ENCODE data around the gene GADL1. TPM values are rescaled to one million over a fixed set of nuclear protein-coding genes. Genes with fewer than 3 reads are reported as not detected.

Gene GADL1
- total RNA-seq, 1 donor from 2014 or later, result 3.1 TPM

DNA sequence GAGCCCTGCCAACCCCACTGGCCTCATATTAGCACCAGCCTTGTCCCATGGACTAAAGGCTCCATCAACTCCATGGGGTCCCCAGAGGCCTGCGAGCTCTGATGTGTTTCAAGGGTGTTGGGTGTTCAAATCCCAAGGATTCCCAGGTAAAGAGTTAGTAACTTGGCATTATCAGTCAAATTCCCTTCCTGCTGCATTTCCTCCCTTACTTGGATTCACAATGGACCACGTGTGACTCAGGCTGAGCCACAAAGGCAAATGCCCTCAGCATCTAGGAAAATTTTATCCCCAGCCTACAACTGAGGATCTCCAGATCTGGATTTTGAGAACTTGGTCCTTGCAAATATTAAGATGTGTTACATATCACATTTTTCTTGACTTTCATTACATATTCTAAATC, 58.8 kb downstream of the GADL1 start:
- no peak for DNase-seq (ENCODE audit: extremely low spot score, unreplicated experiment)
- no peak overlapping the region for H3K27ac Mint-ChIP-seq
- no peak overlapping the region for H3K4me3 Mint-ChIP-seq
- no peaks in the 10 kb centered on the region for H3K27me3 Mint-ChIP-seq
- TF ChIP-seq, protein P1, sequence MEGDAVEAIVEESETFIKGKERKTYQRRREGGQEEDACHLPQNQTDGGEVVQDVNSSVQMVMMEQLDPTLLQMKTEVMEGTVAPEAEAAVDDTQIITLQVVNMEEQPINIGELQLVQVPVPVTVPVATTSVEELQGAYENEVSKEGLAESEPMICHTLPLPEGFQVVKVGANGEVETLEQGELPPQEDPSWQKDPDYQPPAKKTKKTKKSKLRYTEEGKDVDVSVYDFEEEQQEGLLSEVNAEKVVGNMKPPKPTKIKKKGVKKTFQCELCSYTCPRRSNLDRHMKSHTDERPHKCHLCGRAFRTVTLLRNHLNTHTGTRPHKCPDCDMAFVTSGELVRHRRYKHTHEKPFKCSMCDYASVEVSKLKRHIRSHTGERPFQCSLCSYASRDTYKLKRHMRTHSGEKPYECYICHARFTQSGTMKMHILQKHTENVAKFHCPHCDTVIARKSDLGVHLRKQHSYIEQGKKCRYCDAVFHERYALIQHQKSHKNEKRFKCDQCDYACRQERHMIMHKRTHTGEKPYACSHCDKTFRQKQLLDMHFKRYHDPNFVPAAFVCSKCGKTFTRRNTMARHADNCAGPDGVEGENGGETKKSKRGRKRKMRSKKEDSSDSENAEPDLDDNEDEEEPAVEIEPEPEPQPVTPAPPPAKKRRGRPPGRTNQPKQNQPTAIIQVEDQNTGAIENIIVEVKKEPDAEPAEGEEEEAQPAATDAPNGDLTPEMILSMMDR (conservative IDR thresholded peaks at IDR 0.05), result no peak
- H3K36me3 Mint-ChIP-seq, result no peaks in the 10 kb centered on the region
- H3K4me1 Mint-ChIP-seq (ENCODE audit: unreplicated experiment), result no peaks in the 10 kb centered on the region
- H3K9me3 Mint-ChIP-seq, result no peaks in the 10 kb centered on the region

DNA sequence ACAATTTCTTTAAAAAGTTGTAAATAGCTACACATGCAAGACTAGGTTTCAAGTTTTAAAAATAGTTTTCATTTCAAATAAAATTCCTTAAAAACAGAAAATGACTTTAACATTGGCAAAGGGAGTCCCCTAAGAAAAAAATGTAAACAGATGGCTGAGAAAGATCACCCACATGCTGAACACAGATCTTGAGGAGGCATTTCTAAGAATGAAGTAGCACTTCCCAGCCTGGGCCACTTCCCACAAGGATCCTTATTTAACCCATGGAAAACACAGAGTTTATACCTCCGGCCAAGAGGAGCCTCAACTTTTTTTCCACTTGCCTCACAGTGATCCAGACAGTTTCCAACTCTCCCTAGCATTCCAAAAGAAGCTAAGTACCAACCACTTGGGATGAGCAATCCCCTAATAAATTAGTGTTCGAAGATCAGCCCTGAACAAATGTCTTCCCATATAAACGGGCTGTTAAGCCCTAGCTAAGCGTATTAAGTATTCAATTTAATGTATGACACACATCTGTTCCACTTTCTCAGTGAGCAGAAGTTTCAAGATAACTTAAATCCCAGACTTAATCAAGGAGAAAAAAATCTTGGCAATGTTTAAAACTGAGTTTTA, 61.4 kb downstream of the GADL1 start:
- DNase-seq (ENCODE audit: extremely low spot score, unreplicated experiment), result no peak
- H3K4me3 Mint-ChIP-seq, result no peak overlapping the region
- TF ChIP-seq, protein P1 (conservative IDR thresholded peaks at IDR 0.05), result no peak
- H3K9me3 Mint-ChIP-seq, result no peaks in the 10 kb centered on the region
- no peaks in the 10 kb centered on the region for H3K36me3 Mint-ChIP-seq
- peaks cover 3% of the 10 kb centered on the region for H3K27me3 Mint-ChIP-seq
- no peak overlapping the region for H3K27ac Mint-ChIP-seq
- no peaks in the 10 kb centered on the region for H3K4me1 Mint-ChIP-seq (ENCODE audit: unreplicated experiment)

DNA sequence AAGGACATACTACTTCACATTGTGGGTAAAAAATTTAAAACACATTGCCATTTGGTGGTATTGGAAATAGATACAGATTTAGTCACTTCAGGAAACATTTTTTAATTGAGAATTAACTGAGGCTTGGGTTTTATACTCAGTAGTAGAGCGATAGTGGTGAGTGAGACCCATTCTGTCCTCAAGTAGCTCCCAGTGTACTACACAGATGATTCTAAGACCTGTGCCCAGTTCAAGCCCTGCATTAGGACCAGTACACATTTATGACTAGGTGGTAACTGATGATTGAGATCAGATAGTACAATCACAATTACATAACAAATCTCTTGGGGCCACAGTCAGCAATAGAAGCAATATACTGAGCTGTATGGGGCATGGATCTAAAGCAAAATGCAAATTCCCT, 67.4 kb downstream of the GADL1 start:
- H3K27me3 Mint-ChIP-seq, result peaks cover 3% of the 10 kb centered on the region
- H3K4me3 Mint-ChIP-seq, result no peak overlapping the region
- H3K36me3 Mint-ChIP-seq, result no peaks in the 10 kb centered on the region
- H3K4me1 Mint-ChIP-seq (ENCODE audit: unreplicated experiment), result no peaks in the 10 kb centered on the region
- H3K9me3 Mint-ChIP-seq, result no peaks in the 10 kb centered on the region
- no peak for DNase-seq (ENCODE audit: extremely low spot score, unreplicated experiment)
- H3K27ac Mint-ChIP-seq, result no peak overlapping the region
- TF ChIP-seq, protein P1 (conservative IDR thresholded peaks at IDR 0.05), result no peak

DNA sequence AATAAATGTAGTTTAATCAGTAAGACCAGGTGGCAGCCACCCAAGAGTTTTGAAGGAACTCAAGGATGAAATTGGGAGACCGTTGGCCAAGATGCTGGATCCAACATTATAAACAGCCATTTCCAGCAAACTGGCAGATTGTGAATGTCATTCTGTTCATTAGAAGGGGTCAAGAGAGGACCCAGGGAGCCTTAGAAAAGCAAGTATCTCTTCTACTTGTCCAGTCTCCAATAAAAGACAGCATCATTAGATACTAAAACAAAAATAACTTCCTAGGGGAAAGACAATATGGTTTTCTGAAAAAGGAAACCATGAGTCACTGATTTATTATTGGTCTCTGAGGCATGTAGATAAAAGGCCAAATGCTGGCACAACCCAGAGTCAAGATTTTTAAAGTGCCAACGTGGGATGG, 67.9 kb downstream of the GADL1 start:
- TF ChIP-seq, protein P1 (conservative IDR thresholded peaks at IDR 0.05), result no peak
- H3K27me3 Mint-ChIP-seq, result peaks cover 3% of the 10 kb centered on the region
- no peak for DNase-seq (ENCODE audit: extremely low spot score, unreplicated experiment)
- H3K9me3 Mint-ChIP-seq, result no peaks in the 10 kb centered on the region
- H3K4me3 Mint-ChIP-seq, result no peak overlapping the region
- H3K36me3 Mint-ChIP-seq, result no peaks in the 10 kb centered on the region
- no peak overlapping the region for H3K27ac Mint-ChIP-seq
- no peaks in the 10 kb centered on the region for H3K4me1 Mint-ChIP-seq (ENCODE audit: unreplicated experiment)

DNA sequence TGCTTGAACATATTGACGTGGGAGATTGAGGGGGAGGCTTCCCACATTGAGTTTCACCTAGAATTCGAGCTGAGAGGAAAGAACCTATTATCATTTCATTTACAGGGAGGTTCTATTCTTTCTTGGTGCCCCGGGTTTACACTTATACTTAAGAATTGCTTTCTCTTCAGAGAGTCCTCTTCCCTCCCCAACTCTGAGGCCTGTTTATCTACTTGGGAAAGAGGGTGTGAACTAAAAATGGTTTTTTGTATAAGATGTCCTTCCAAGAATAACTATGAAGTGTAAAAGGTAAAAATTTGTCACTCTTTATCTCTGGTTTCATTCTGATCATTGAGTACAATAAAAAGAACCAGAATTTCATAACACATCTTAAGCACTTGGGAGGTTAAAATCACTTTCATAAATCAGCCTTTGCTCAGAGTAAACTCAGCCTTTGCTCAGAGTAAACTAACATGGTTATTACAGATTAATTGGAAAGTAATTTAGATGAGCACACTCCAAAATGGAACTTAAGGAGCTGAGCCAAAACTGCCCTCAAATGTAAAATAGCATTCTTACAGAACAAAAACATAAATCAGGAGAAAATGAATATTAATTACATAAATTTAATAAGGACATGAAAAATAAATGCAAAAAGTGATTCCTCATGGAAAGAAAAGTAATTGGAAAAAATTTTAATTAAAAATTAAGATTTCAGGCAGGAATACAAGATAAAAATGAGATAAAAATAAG, 75.2 kb downstream of the GADL1 start:
- TF ChIP-seq, protein P1 (conservative IDR thresholded peaks at IDR 0.05), result no peak
- Mint-ChIP-seq H3K36me3 (no peaks in the 10 kb centered on the region), H3K4me1 (ENCODE audit: unreplicated experiment) (no peaks in the 10 kb centered on the region), H3K9me3 (peaks cover 5% of the 10 kb centered on the region), H3K27ac (no peak overlapping the region), H3K4me3 (no peak overlapping the region), H3K27me3 (no peaks in the 10 kb centered on the region)
- no peak for DNase-seq (ENCODE audit: extremely low spot score, unreplicated experiment)
